Fibroblast of lung (primary cell): ENCODE measurements around the gene PER2.

ENCODE experiments used
- CTCF ChIP-seq, 2 donors: IDR thresholded peaks in 1 of 2; conservative IDR thresholded peaks in 1 of 2; 1 replicate in 1 of 2; 2 replicates in 1 of 2; pipeline ENCODE4 v1.5.1; 2011 to 2012; ENCODE audit warnings: low read length in 2 of 2, control low read depth in 1 of 2, inconsistent platforms in 1 of 2, low read depth in 1 of 2, mild to moderate bottlenecking in 1 of 2
- EZH2 ChIP-seq: IDR thresholded peaks from 2 replicates; pipeline ENCODE4 v1.5.1; 2012; ENCODE audit warnings: low read length, control low read depth, mild to moderate bottlenecking; ENCODE audit errors: missing control alignments

DNA sequence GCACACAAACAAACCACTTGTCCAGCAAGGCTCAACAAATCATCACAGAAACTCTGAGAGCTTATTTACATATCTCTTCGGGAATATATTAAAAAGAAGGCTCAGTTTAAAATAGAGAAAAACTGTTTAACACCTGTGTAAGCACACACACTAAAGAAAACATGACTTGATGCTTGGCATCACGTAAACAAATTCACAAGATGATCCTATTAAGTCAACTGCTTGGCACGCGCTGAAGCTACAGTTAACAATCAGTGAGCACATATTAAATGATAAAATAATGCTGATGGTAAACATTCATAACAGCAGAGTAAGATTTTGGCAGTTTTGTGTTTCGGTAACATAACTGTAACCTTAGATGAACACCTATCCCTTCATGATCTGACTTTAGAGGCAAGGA lies 44.3 kb downstream of the PER2 start:
- TF ChIP-seq CTCF (conservative IDR thresholded peaks at IDR 0.05 in 1 of 2, IDR thresholded peaks at IDR 0.05 in 1 of 2; ENCODE audit: low read depth in 1 of 2, low read length in 2 of 2) (no peak), EZH2 (no peak)
